Neural cell (in vitro differentiated cells): Measurements from ENCODE around the gene CREB3L1.

Experiments used
- EZH2 ChIP-seq: fragments of 200-600, 300-800 bp; shearing (Covaris generic), sonication (generic); IDR thresholded peaks from 2 replicates; pipeline ENCODE4 v1.6.1; 2014; ENCODE audit warnings: antibody characterized with exemption, low read length, borderline replicate concordance, mild to moderate bottlenecking; ENCODE audit not compliant: insufficient read depth, poor library complexity, severe bottlenecking
- POLR2AphosphoS5 ChIP-seq: IDR thresholded peaks from 2 replicates; pipeline ENCODE4 v1.6.1; 2012
- TAF1 ChIP-seq: IDR thresholded peaks from 2 replicates; pipeline ENCODE4 v1.6.1; 2012; ENCODE audit warnings: low read depth
- TF ChIP-seq, protein P1 (sequence below): fragments of 450-650 bp; IDR thresholded peaks from 2 replicates; pipeline ENCODE4 v1.5.1; 2014; ENCODE audit warnings: antibody characterized with exemption, mild to moderate bottlenecking, moderate library complexity; ENCODE audit not compliant: poor library complexity, severe bottlenecking

DNA sequence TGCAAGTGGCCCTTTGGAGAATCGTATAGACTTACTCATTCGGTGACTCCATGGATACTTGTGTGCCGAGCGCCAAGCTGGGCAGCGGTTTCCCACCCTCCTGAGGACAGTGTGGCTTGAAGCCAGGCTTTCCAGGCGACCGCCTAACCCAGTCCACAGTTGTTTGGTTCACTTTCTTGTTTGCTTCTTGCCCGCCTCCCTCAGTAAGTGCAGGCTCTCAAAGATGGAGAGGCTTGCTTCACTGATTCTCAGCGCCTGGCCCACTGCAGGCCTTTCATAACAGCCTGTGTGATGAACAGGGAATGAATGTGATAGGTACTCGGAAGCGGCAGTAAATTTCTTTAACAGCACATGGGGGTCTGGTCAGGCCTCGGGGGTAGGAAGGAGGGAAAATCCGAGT, 92.8 kb downstream of the CREB3L1 start:
- no peak for TF ChIP-seq TAF1
- TF ChIP-seq, protein P1, sequence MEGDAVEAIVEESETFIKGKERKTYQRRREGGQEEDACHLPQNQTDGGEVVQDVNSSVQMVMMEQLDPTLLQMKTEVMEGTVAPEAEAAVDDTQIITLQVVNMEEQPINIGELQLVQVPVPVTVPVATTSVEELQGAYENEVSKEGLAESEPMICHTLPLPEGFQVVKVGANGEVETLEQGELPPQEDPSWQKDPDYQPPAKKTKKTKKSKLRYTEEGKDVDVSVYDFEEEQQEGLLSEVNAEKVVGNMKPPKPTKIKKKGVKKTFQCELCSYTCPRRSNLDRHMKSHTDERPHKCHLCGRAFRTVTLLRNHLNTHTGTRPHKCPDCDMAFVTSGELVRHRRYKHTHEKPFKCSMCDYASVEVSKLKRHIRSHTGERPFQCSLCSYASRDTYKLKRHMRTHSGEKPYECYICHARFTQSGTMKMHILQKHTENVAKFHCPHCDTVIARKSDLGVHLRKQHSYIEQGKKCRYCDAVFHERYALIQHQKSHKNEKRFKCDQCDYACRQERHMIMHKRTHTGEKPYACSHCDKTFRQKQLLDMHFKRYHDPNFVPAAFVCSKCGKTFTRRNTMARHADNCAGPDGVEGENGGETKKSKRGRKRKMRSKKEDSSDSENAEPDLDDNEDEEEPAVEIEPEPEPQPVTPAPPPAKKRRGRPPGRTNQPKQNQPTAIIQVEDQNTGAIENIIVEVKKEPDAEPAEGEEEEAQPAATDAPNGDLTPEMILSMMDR, result no peak
- no peak for TF ChIP-seq EZH2
- TF ChIP-seq POLR2AphosphoS5, result no peak
